ENCODE data around the gene ARMC12. TPM values are rescaled to one million over a fixed set of nuclear protein-coding genes. Genes with fewer than 3 reads are reported as not detected.

Gene ARMC12
- total RNA-seq, 1 experiment from 2014 or later, result not detected

DNA sequence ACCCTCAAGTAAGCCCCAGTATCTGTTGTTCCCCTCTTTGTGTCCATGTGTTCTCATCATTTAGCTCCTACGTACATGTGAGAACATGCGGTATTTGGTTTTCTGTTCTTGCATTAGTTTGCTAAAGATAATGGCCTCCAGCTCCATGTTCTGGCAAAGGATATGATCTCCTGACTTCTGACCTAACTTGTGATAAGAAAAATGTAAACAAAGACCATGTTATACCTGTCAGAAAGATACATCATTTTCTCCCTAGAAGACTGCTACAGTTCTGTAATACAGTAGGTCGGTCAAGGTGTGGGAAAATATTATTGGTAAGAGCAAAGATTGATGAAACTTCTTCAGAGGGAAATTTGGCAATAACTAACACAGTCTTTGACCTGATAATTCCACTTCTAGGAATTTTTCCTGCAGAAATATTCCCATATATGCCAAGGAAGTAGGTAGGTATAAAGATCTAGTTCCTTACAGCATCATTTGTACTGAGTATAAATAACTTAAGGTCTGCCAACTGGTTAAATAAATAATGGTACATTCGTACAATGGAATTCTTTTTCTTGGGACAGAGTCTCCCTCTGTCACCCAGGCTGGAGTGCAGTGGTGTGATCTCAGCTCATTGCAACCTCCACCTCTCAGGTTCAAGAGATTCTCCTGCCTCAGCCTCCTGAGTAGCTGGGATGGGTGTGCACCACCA is 29.0 kb upstream of the ARMC12 start:
- H3K36me3 ChIP-seq (ENCODE audit: control insufficient read depth, insufficient read depth, low read length), result no peaks in the 10 kb centered on the region
- H3K4me1 ChIP-seq, result 0 out of 2 replicates have a peak, but pooled peaks cover 4% of the 10 kb centered on the region
- no peaks in the 10 kb centered on the region for H3K4me1 Mint-ChIP-seq (ENCODE audit: low read depth, unreplicated experiment)
- TF ChIP-seq CTCF (IDR thresholded peaks at IDR 0.05; ENCODE audit: insufficient read depth in 1 of 2, low read depth in 1 of 2, low read length in 1 of 2, severe bottlenecking in 1 of 2, unreplicated experiment in 1 of 2), result no peak
- H3K9me3 Mint-ChIP-seq (ENCODE audit: unreplicated experiment), result no peaks in the 10 kb centered on the region
- CTCF ChIA-PET, result interaction anchor here (0.7 kb wide), 1 partner anchor 27 kb away, joined by 4 read pairs; no protein-coding TSS in a partner anchor
- H3K4me3 ChIP-seq (ENCODE audit: low read depth, low read length), result no peak overlapping the region
- no peaks in the 10 kb centered on the region for H3K36me3 Mint-ChIP-seq (ENCODE audit: insufficient read depth, unreplicated experiment)
- POLR2A ChIA-PET, result no interaction called here
- no peak overlapping the region for H3K27ac Mint-ChIP-seq (ENCODE audit: unreplicated experiment)
- no peak for DNase-seq
- H3K27me3 Mint-ChIP-seq (ENCODE audit: insufficient read depth, unreplicated experiment), result no peaks in the 10 kb centered on the region
- H3K4me3 Mint-ChIP-seq (ENCODE audit: unreplicated experiment), result no peak overlapping the region
- no peaks in the 10 kb centered on the region for H3K9me3 ChIP-seq
- BruUV-seq (replicated peaks), result no TSS peak
- no peaks in the 10 kb centered on the region for H3K27me3 ChIP-seq (replicated peaks; ENCODE audit: control insufficient read depth, insufficient read depth, low read length)
- intact Hi-C loops (cut with micrococcal nuclease; ENCODE audit: unreplicated experiment), result no loop called here

DNA sequence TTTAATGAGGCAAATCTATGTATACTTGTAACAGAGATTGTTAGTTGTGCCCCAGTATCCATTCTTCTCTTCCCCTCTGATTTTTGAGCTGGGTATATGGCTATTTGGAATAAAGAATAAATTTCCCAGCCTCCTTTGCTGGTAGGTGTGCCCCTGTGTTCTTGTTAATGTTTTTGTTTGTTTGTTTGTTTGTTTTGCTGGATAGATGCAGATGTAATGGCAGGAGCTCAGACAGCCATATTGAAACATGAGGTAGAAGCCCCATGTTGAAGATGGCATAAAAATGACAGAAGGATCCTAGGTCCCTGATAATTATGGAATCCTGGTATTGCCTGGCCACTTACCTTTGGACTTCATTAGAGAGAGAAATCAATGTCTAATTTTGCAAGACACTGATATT is 28.2 kb upstream of the ARMC12 start:
- CTCF ChIA-PET, result no interaction called here
- no TSS peak for BruUV-seq (replicated peaks)
- intact Hi-C loops (cut with micrococcal nuclease; ENCODE audit: unreplicated experiment), result no loop called here

GRCh38 chr6:35710241-35710847 is 26.5 kb upstream of the ARMC12 start:
- CTCF ChIA-PET, result no interaction called here

More for the DNA sequence above, 28.2 kb upstream of the ARMC12 start:
- Mint-ChIP-seq H3K27me3 (ENCODE audit: insufficient read depth, unreplicated experiment) (no peaks in the 10 kb centered on the region), H3K36me3 (ENCODE audit: insufficient read depth, unreplicated experiment) (no peaks in the 10 kb centered on the region), H3K9me3 (ENCODE audit: unreplicated experiment) (no peaks in the 10 kb centered on the region), H3K4me1 (ENCODE audit: low read depth, unreplicated experiment) (no peaks in the 10 kb centered on the region), H3K27ac (ENCODE audit: unreplicated experiment) (no peak overlapping the region), H3K4me3 (ENCODE audit: unreplicated experiment) (no peak overlapping the region)
- DNase-seq, result no peak
- Histone ChIP-seq H3K4me1 (0 out of 2 replicates have a peak, but pooled peaks cover 4% of the 10 kb centered on the region), H3K27me3 (replicated peaks; ENCODE audit: control insufficient read depth, insufficient read depth, low read length) (no peaks in the 10 kb centered on the region), H3K9me3 (no peaks in the 10 kb centered on the region), H3K4me3 (ENCODE audit: low read depth, low read length) (no peak overlapping the region), H3K36me3 (ENCODE audit: control insufficient read depth, insufficient read depth, low read length) (no peaks in the 10 kb centered on the region)
- POLR2A ChIA-PET, result no interaction called here
- TF ChIP-seq CTCF (IDR thresholded peaks at IDR 0.05; ENCODE audit: insufficient read depth in 1 of 2, low read depth in 1 of 2, low read length in 1 of 2, severe bottlenecking in 1 of 2, unreplicated experiment in 1 of 2), result no peak

More at GRCh38 chr6:35710241-35710847, 26.5 kb upstream of the ARMC12 start:
- Mint-ChIP-seq H3K27me3 (ENCODE audit: insufficient read depth, unreplicated experiment) (no peaks in the 10 kb centered on the region), H3K9me3 (ENCODE audit: unreplicated experiment) (no peaks in the 10 kb centered on the region), H3K36me3 (ENCODE audit: insufficient read depth, unreplicated experiment) (no peaks in the 10 kb centered on the region), H3K4me3 (ENCODE audit: unreplicated experiment) (no peak overlapping the region), H3K27ac (ENCODE audit: unreplicated experiment) (no peak overlapping the region), H3K4me1 (ENCODE audit: low read depth, unreplicated experiment) (no peaks in the 10 kb centered on the region)
- Histone ChIP-seq H3K36me3 (ENCODE audit: control insufficient read depth, insufficient read depth, low read length) (no peaks in the 10 kb centered on the region), H3K9me3 (no peaks in the 10 kb centered on the region), H3K4me1 (0 out of 2 replicates have a peak, but pooled peaks cover 4% of the 10 kb centered on the region), H3K4me3 (ENCODE audit: low read depth, low read length) (no peak overlapping the region), H3K27me3 (replicated peaks; ENCODE audit: control insufficient read depth, insufficient read depth, low read length) (no peaks in the 10 kb centered on the region)
- TF ChIP-seq CTCF (IDR thresholded peaks at IDR 0.05; ENCODE audit: insufficient read depth in 1 of 2, low read depth in 1 of 2, low read length in 1 of 2, severe bottlenecking in 1 of 2, unreplicated experiment in 1 of 2), result no peak
- intact Hi-C loops (cut with micrococcal nuclease; ENCODE audit: unreplicated experiment), result no loop called here
- POLR2A ChIA-PET, result no interaction called here
- no TSS peak for BruUV-seq (replicated peaks)
- no peak for DNase-seq

All from Caco-2 (cell line).